GM19351 (cell line): ENCODE data around the gene LPP.
A peak's percentile ranks its signal among the peaks of the same experiment; 100 is the strongest.

Experiments used
- ATAC-seq: cut with Tn5 transposase; IDR thresholded peaks from one replicate; pipeline ENCODE4 v1.9.1; 2021; ENCODE audit warnings: mild to moderate bottlenecking, moderate library complexity; ENCODE audit not compliant: unreplicated experiment

LPP gene

GRCh38 chr3:188323067-188323842 lies 169.3 kb downstream of the LPP start:
- ATAC-seq, result no peak

GRCh38 chr3:188326111-188326510 lies 172.2 kb downstream of the LPP start:
- no peak for ATAC-seq

- ATAC-seq, result no peak
Observed at GRCh38 chr3:188326968-188327367, 173.0 kb downstream of the LPP start.

GRCh38 chr3:188327433-188327832 lies 173.5 kb downstream of the LPP start:
- ATAC-seq, result no peak

GRCh38 chr3:188330138-188330537 lies 176.2 kb downstream of the LPP start:
- no peak for ATAC-seq

- ATAC-seq, result no peak
Observed at GRCh38 chr3:188331166-188331565, 177.2 kb downstream of the LPP start.

- no peak for ATAC-seq
Observed at GRCh38 chr3:188332085-188332484, 178.1 kb downstream of the LPP start.

- no peak for ATAC-seq
Observed at GRCh38 chr3:188335656-188336055, 181.7 kb downstream of the LPP start.

GRCh38 chr3:188336178-188336577 lies 182.2 kb downstream of the LPP start:
- no peak for ATAC-seq

- ATAC-seq, result no peak
Observed at GRCh38 chr3:188337232-188337631, 183.3 kb downstream of the LPP start.

- ATAC-seq, result no peak
Observed at GRCh38 chr3:188338086-188338485, 184.1 kb downstream of the LPP start.

GRCh38 chr3:188339410-188340295 lies 185.7 kb downstream of the LPP start:
- ATAC-seq, result peak; percentile 95

- no peak for ATAC-seq
Observed at GRCh38 chr3:188341501-188341900, 187.5 kb downstream of the LPP start.

- no peak for ATAC-seq
Observed at GRCh38 chr3:188342991-188343732, 189.2 kb downstream of the LPP start.

GRCh38 chr3:188343894-188344293 lies 189.9 kb downstream of the LPP start:
- no peak for ATAC-seq

GRCh38 chr3:188345223-188345622 lies 191.3 kb downstream of the LPP start:
- no peak for ATAC-seq

GRCh38 chr3:188348435-188349244 lies 194.7 kb downstream of the LPP start:
- no peak for ATAC-seq

GRCh38 chr3:188349351-188349901 lies 195.5 kb downstream of the LPP start:
- ATAC-seq, result no peak

- ATAC-seq, result no peak
Observed at GRCh38 chr3:188349933-188350332, 196.0 kb downstream of the LPP start.

- ATAC-seq, result no peak
Observed at GRCh38 chr3:188350961-188351360, 197.0 kb downstream of the LPP start.
